Measurements from ENCODE around the gene UBE2D2.
"Not testable (repeated sequence)": the region's sequence is repeated elsewhere in the genome, so short reads cannot be mapped to it uniquely, and the experiment has no call there.

The UBE2D2 gene

GRCh38 chr5:139543423-139543991 lies 17.6 kb upstream of the UBE2D2 start:
- TF ChIP-seq GLIS3 (CRISPR knock-in tag; IDR thresholded peaks at IDR 0.05) (no peak), BACH2 (CRISPR knock-in tag; IDR thresholded peaks at IDR 0.05; ENCODE audit: borderline replicate concordance) (no peak), RARB (CRISPR knock-in tag; IDR thresholded peaks at IDR 0.05) (no peak), POU6F1 (CRISPR knock-in tag; IDR thresholded peaks at IDR 0.05; ENCODE audit: borderline replicate concordance, low read depth) (no peak), TSHZ2 (CRISPR knock-in tag; IDR thresholded peaks at IDR 0.05) (no peak), ESRRG (CRISPR knock-in tag; IDR thresholded peaks at IDR 0.05) (no peak), ISL1 (CRISPR knock-in tag; IDR thresholded peaks at IDR 0.05) (no peak), CSRNP3 (CRISPR knock-in tag; IDR thresholded peaks at IDR 0.05) (no peak), OSR1 (CRISPR knock-in tag; IDR thresholded peaks at IDR 0.05) (no peak)

GRCh38 chr5:139546593-139546992 lies 14.5 kb upstream of the UBE2D2 start:
- not testable (repeated sequence) for ATAC-seq

More at GRCh38 chr5:139543423-139543991, 17.6 kb upstream of the UBE2D2 start:
- peak; percentile 38; the same call in 1 of the 3 replicates for ATAC-seq

GRCh38 chr5:139549162-139549894 lies 11.8 kb upstream of the UBE2D2 start:
- no peak for TF ChIP-seq CSDC2 (CRISPR knock-in tag; IDR thresholded peaks at IDR 0.05)
- TF ChIP-seq RARB (CRISPR knock-in tag; IDR thresholded peaks at IDR 0.05), result no peak
- no peak for TF ChIP-seq ISL1 (CRISPR knock-in tag; IDR thresholded peaks at IDR 0.05)
- TF ChIP-seq SNAI2 (CRISPR knock-in tag; IDR thresholded peaks at IDR 0.05), result no peak
- TF ChIP-seq PPARA (CRISPR knock-in tag; IDR thresholded peaks at IDR 0.05; ENCODE audit: borderline replicate concordance), result no peak
- TF ChIP-seq TCF4 (CRISPR knock-in tag; IDR thresholded peaks at IDR 0.05; ENCODE audit: borderline replicate concordance), result no peak
- no peak for TF ChIP-seq ZNF8 (CRISPR knock-in tag; IDR thresholded peaks at IDR 0.05)
- ATAC-seq, result no peak

- not testable (repeated sequence) for ATAC-seq
These were observed 10.9 kb upstream of the UBE2D2 start for GRCh38 chr5:139550051-139550872.

GRCh38 chr5:139551191-139551889 lies 9.8 kb upstream of the UBE2D2 start:
- TF ChIP-seq TSHZ2 (CRISPR knock-in tag; IDR thresholded peaks at IDR 0.05), result no peak
- no peak for TF ChIP-seq ZFP3 (CRISPR knock-in tag; IDR thresholded peaks at IDR 0.05)
- TF ChIP-seq RARB (CRISPR knock-in tag; IDR thresholded peaks at IDR 0.05), result no peak
- no peak for TF ChIP-seq PATZ1 (CRISPR knock-in tag; IDR thresholded peaks at IDR 0.05; ENCODE audit: borderline replicate concordance)
- no peak for ATAC-seq

All from SK-N-SH treated with all-trans-retinoic acid at 6 μM for 48 hours (cell line).